ENCODE data around the gene SNHG17. TPM values are rescaled to one million over a fixed set of nuclear protein-coding genes. Genes with fewer than 3 reads are reported as not detected.

Gene SNHG17
- total RNA-seq, 1 donor from 2014 or later: 18.0 TPM

GRCh38 chr20:38452880-38453624, 17.9 kb upstream of the SNHG17 start:
- H3K27ac Mint-ChIP-seq (ENCODE audit: unreplicated experiment): peak overlapping the region; percentile 94
- H3K36me3 Mint-ChIP-seq (ENCODE audit: low read depth, unreplicated experiment): peaks cover 32% of the 10 kb centered on the region
- no peaks in the 10 kb centered on the region for H3K27me3 Mint-ChIP-seq (ENCODE audit: unreplicated experiment)
- no peak for DNase-seq (ENCODE audit: low spot score)
- TF ChIP-seq CTCF (IDR thresholded peaks at IDR 0.05; ENCODE audit: unreplicated experiment): no peak
- H3K4me3 Mint-ChIP-seq (ENCODE audit: unreplicated experiment): peak overlapping the region; percentile 13
- peaks cover 30% of the 10 kb centered on the region for H3K4me1 Mint-ChIP-seq (ENCODE audit: unreplicated experiment)
- no peaks in the 10 kb centered on the region for H3K9me3 Mint-ChIP-seq (ENCODE audit: unreplicated experiment)

- DNase-seq (ENCODE audit: low spot score): no peak
- Mint-ChIP-seq H3K9me3 (ENCODE audit: unreplicated experiment) (no peaks in the 10 kb centered on the region), H3K27ac (ENCODE audit: unreplicated experiment) (no peak overlapping the region), H3K4me1 (ENCODE audit: unreplicated experiment) (peaks cover 39% of the 10 kb centered on the region), H3K4me3 (ENCODE audit: unreplicated experiment) (peak overlapping the region; percentile 24), H3K27me3 (ENCODE audit: unreplicated experiment) (peaks cover 3% of the 10 kb centered on the region), H3K36me3 (ENCODE audit: low read depth, unreplicated experiment) (peaks cover 32% of the 10 kb centered on the region)
- TF ChIP-seq CTCF (IDR thresholded peaks at IDR 0.05; ENCODE audit: unreplicated experiment): no peak
Observed at GRCh38 chr20:38450412-38450975, 15.4 kb upstream of the SNHG17 start.

GRCh38 chr20:38449046-38449445, 13.9 kb upstream of the SNHG17 start:
- H3K9me3 Mint-ChIP-seq (ENCODE audit: unreplicated experiment): no peaks in the 10 kb centered on the region
- peaks cover 32% of the 10 kb centered on the region for H3K36me3 Mint-ChIP-seq (ENCODE audit: low read depth, unreplicated experiment)
- peaks cover 3% of the 10 kb centered on the region for H3K27me3 Mint-ChIP-seq (ENCODE audit: unreplicated experiment)
- DNase-seq (ENCODE audit: low spot score): no peak
- peak overlapping the region; percentile 35 for H3K4me3 Mint-ChIP-seq (ENCODE audit: unreplicated experiment)
- peaks cover 39% of the 10 kb centered on the region for H3K4me1 Mint-ChIP-seq (ENCODE audit: unreplicated experiment)
- no peak for TF ChIP-seq CTCF (IDR thresholded peaks at IDR 0.05; ENCODE audit: unreplicated experiment)
- no peak overlapping the region for H3K27ac Mint-ChIP-seq (ENCODE audit: unreplicated experiment)

GRCh38 chr20:38447931-38448675, 13.0 kb upstream of the SNHG17 start:
- H3K4me3 Mint-ChIP-seq (ENCODE audit: unreplicated experiment): peak overlapping the region; percentile 86
- TF ChIP-seq CTCF (IDR thresholded peaks at IDR 0.05; ENCODE audit: unreplicated experiment): no peak
- peaks cover 32% of the 10 kb centered on the region for H3K36me3 Mint-ChIP-seq (ENCODE audit: low read depth, unreplicated experiment)
- peaks cover 36% of the 10 kb centered on the region for H3K4me1 Mint-ChIP-seq (ENCODE audit: unreplicated experiment)
- no peak for DNase-seq (ENCODE audit: low spot score)
- H3K9me3 Mint-ChIP-seq (ENCODE audit: unreplicated experiment): no peaks in the 10 kb centered on the region
- H3K27ac Mint-ChIP-seq (ENCODE audit: unreplicated experiment): peak overlapping the region; percentile 71
- H3K27me3 Mint-ChIP-seq (ENCODE audit: unreplicated experiment): peaks cover 3% of the 10 kb centered on the region

Data from endothelial cell (in vitro differentiated cells).